ENCODE measurements around the gene VWF. TPM values are rescaled to one million over a fixed set of nuclear protein-coding genes. Genes with fewer than 3 reads are reported as not detected.

Gene VWF
- total and polyA plus RNA-seq, 2 experiments from 2014 or later: 0.42 to 0.56 TPM

GRCh38 chr12:6041891-6042290, 82.6 kb downstream of the VWF start:
- DNase-seq (ENCODE audit: low spot score) (no peak), ATAC-seq (no peak)
- Histone ChIP-seq H3F3A (replicated peaks; ENCODE audit: low read depth) (no peaks in the 10 kb centered on the region), H4K20me1 (replicated peaks; ENCODE audit: insufficient read depth) (no peaks in the 10 kb centered on the region), H3K27me3 (ENCODE audit: insufficient read depth) (no peaks in the 10 kb centered on the region), H3K79me2 (replicated peaks; ENCODE audit: insufficient read depth) (no peaks in the 10 kb centered on the region), H3K9me2 (ENCODE audit: insufficient read depth) (no peaks in the 10 kb centered on the region), H3K4me1 (ENCODE audit: insufficient read depth) (no peaks in the 10 kb centered on the region), H3K36me3 (ENCODE audit: insufficient read depth) (no peaks in the 10 kb centered on the region), H2AFZ (peak overlapping the region; percentile 32; the same call in 1 of the 2 replicates), H3K4me3 (no peak overlapping the region), H3K4me2 (no peak overlapping the region), H3K27ac (ENCODE audit: low read depth) (no peak overlapping the region)
- H3K27ac Mint-ChIP-seq: no peak overlapping the region
- H3K9me3 Mint-ChIP-seq: no peaks in the 10 kb centered on the region
- H3K4me3 Mint-ChIP-seq: no peak overlapping the region
- no peaks in the 10 kb centered on the region for H3K36me3 Mint-ChIP-seq (ENCODE audit: low read depth)
- TF ChIP-seq STAT1 (IDR thresholded peaks at IDR 0.05; ENCODE audit: unreplicated experiment) (no peak), REST (IDR thresholded peaks at IDR 0.05; ENCODE audit: unreplicated experiment) (no peak), ZNF114 (CRISPR knock-in tag; IDR thresholded peaks at IDR 0.05) (no peak)
- peaks cover 19% of the 10 kb centered on the region for H3K4me1 Mint-ChIP-seq
- peaks cover 5% of the 10 kb centered on the region for H3K27me3 Mint-ChIP-seq (ENCODE audit: insufficient read depth, low read depth, poor library complexity)

DNA sequence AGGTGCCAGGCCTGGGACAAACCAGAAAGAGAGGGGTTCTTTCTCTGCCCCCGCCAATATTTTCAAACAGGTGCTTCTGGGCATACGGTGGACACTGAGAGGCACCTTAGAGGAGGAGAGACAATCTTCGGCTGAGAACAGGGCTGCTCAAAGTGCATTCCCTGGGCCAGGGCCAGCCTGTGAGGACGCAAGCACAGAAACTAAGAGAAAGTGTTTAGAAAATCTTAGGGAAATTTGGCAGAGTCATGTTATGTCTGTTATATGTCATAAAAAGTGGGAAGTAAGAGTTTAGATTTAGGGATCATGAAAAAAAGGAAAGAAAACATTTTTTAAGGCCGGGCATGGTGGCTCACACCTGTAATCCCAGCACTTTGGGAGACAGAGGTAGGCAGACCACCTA, 83.7 kb downstream of the VWF start:
- H3K27me3 ChIP-seq (ENCODE audit: insufficient read depth): no peaks in the 10 kb centered on the region
- no peaks in the 10 kb centered on the region for H3K9me2 ChIP-seq (ENCODE audit: insufficient read depth)
- ATAC-seq (no peak), DNase-seq (ENCODE audit: low spot score) (no peak)
- Mint-ChIP-seq H3K27ac (no peak overlapping the region), H3K4me3 (no peak overlapping the region), H3K36me3 (ENCODE audit: low read depth) (no peaks in the 10 kb centered on the region), H3K27me3 (ENCODE audit: insufficient read depth, low read depth, poor library complexity) (peaks cover 5% of the 10 kb centered on the region), H3K4me1 (peaks cover 19% of the 10 kb centered on the region), H3K9me3 (no peaks in the 10 kb centered on the region)
- no peaks in the 10 kb centered on the region for H3K4me1 ChIP-seq (ENCODE audit: insufficient read depth)
- no peak overlapping the region for H3K4me3 ChIP-seq
- H3K36me3 ChIP-seq (ENCODE audit: insufficient read depth): no peaks in the 10 kb centered on the region
- H3K27ac ChIP-seq (ENCODE audit: low read depth): no peak overlapping the region
- 0 out of 2 replicates have a peak overlapping the region, but pooled peaks have one; percentile 1 for H2AFZ ChIP-seq
- no peak overlapping the region for H3K4me2 ChIP-seq
- no peaks in the 10 kb centered on the region for H3F3A ChIP-seq (replicated peaks; ENCODE audit: low read depth)
- TF ChIP-seq, protein P1, sequence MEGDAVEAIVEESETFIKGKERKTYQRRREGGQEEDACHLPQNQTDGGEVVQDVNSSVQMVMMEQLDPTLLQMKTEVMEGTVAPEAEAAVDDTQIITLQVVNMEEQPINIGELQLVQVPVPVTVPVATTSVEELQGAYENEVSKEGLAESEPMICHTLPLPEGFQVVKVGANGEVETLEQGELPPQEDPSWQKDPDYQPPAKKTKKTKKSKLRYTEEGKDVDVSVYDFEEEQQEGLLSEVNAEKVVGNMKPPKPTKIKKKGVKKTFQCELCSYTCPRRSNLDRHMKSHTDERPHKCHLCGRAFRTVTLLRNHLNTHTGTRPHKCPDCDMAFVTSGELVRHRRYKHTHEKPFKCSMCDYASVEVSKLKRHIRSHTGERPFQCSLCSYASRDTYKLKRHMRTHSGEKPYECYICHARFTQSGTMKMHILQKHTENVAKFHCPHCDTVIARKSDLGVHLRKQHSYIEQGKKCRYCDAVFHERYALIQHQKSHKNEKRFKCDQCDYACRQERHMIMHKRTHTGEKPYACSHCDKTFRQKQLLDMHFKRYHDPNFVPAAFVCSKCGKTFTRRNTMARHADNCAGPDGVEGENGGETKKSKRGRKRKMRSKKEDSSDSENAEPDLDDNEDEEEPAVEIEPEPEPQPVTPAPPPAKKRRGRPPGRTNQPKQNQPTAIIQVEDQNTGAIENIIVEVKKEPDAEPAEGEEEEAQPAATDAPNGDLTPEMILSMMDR (conservative IDR thresholded peaks at IDR 0.05; ENCODE audit: low read depth in 2 of 2): no peak
- TF ChIP-seq, protein P2, sequence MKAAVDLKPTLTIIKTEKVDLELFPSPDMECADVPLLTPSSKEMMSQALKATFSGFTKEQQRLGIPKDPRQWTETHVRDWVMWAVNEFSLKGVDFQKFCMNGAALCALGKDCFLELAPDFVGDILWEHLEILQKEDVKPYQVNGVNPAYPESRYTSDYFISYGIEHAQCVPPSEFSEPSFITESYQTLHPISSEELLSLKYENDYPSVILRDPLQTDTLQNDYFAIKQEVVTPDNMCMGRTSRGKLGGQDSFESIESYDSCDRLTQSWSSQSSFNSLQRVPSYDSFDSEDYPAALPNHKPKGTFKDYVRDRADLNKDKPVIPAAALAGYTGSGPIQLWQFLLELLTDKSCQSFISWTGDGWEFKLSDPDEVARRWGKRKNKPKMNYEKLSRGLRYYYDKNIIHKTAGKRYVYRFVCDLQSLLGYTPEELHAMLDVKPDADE (IDR thresholded peaks at IDR 0.05): no peak
- TF ChIP-seq ZNF114 (CRISPR knock-in tag; IDR thresholded peaks at IDR 0.05) (no peak), EZH2phosphoT487 (IDR thresholded peaks at IDR 0.05; ENCODE audit: unreplicated experiment) (no peak)
- no peaks in the 10 kb centered on the region for H4K20me1 ChIP-seq (replicated peaks; ENCODE audit: insufficient read depth)
- H3K79me2 ChIP-seq (replicated peaks; ENCODE audit: insufficient read depth): no peaks in the 10 kb centered on the region
